Brain microvascular endothelial cell (primary cell): ENCODE data around the gene CCNI.
"Not testable (repeated sequence)": the region's sequence is repeated elsewhere in the genome, so short reads cannot be mapped to it uniquely, and the experiment has no call there.

Experiments used
- DNase-seq: peaks from one replicate; pipeline ENCODE4 v3.0.0-alpha.2; 2020
- H3K27ac ChIP-seq: fragments of 250-450 bp; sonication (Bioruptor Pico); 2 replicates; pipeline ENCODE4 v1.5.1; 2020; ENCODE audit warnings: mild to moderate bottlenecking, moderate library complexity
- H3K27me3 ChIP-seq: fragments of 250-450 bp; sonication (Bioruptor Pico); replicated peaks from 2 replicates; pipeline ENCODE4 v1.5.1; 2020; ENCODE audit warnings: mild to moderate bottlenecking
- H3K36me3 ChIP-seq: fragments of 250-450 bp; sonication (Bioruptor Pico); replicated peaks from 2 replicates; pipeline ENCODE4 v1.5.1; 2020; ENCODE audit warnings: mild to moderate bottlenecking
- H3K4me3 ChIP-seq: 2 replicates; pipeline ENCODE4 v1.5.1; 2011; ENCODE audit warnings: low read depth, mild to moderate bottlenecking, control low read depth, low read length, moderate library complexity
- in situ Hi-C: cut with HindIII; loops from 2 replicates; pipeline ENCODE4 v1.10.0; 2017; ENCODE audit warnings: low sequenced_read_pairs, low pct_ligation_motif_present
- TF ChIP-seq, protein P1 (sequence below): IDR thresholded peaks from 2 replicates; pipeline ENCODE4 v1.5.1; 2011; ENCODE audit warnings: low read depth, mild to moderate bottlenecking, moderate library complexity, low read length, control low read depth, inconsistent platforms; ENCODE audit errors: missing control alignments

CCNI gene

DNA sequence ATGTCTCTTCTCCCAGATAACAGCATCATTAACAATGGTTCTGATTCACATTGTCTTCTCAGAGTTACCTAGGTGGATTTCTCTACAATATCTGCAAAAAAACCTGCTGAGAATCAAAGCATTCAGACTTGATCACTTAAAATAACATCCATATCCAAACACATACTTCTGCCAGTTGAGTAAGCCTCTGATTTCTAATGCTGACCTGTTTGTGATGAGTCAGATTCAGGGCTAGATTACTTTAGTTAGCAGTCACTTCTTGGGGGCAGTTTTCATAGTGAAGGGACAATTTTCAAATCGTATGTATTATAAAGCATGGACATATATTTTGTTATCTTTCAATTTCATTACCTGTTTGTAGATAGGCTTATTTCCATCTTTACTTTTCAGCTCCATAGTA, 35.5 kb downstream of the CCNI start:
- in situ Hi-C loops = no loop called here
- Histone ChIP-seq H3K27ac (peak overlapping the region; percentile 35), H3K27me3 (no peaks in the 10 kb centered on the region), H3K36me3 (peaks cover 30% of the 10 kb centered on the region), H3K4me3 (no peak overlapping the region)
- TF ChIP-seq, protein P1, sequence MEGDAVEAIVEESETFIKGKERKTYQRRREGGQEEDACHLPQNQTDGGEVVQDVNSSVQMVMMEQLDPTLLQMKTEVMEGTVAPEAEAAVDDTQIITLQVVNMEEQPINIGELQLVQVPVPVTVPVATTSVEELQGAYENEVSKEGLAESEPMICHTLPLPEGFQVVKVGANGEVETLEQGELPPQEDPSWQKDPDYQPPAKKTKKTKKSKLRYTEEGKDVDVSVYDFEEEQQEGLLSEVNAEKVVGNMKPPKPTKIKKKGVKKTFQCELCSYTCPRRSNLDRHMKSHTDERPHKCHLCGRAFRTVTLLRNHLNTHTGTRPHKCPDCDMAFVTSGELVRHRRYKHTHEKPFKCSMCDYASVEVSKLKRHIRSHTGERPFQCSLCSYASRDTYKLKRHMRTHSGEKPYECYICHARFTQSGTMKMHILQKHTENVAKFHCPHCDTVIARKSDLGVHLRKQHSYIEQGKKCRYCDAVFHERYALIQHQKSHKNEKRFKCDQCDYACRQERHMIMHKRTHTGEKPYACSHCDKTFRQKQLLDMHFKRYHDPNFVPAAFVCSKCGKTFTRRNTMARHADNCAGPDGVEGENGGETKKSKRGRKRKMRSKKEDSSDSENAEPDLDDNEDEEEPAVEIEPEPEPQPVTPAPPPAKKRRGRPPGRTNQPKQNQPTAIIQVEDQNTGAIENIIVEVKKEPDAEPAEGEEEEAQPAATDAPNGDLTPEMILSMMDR = no peak
- peak; percentile 70 for DNase-seq

DNA sequence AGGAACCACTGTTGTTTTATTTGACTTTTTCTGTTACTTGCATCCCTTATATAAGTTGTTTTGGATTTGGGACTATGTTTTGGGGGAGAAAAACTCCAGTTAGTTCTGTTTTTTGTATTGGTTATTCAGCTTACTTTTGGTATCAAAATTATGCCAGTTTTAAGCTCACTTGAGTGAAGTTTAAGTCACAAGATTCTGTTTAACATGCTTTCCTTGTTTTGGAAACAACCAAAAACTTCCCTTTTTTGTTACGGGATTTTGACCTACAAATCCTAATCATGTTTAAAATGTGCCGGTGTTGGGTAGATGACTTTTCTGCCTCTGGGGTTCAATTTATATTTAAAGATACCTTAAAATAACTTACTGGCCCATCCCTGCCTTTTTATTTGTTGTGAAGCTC, 36.0 kb downstream of the CCNI start:
- Histone ChIP-seq H3K4me3 (no peak overlapping the region), H3K27ac (peak overlapping the region; percentile 11), H3K27me3 (no peaks in the 10 kb centered on the region), H3K36me3 (peaks cover 35% of the 10 kb centered on the region)
- in situ Hi-C loops = no loop called here
- DNase-seq = no peak
- TF ChIP-seq, protein P1 = no peak

DNA sequence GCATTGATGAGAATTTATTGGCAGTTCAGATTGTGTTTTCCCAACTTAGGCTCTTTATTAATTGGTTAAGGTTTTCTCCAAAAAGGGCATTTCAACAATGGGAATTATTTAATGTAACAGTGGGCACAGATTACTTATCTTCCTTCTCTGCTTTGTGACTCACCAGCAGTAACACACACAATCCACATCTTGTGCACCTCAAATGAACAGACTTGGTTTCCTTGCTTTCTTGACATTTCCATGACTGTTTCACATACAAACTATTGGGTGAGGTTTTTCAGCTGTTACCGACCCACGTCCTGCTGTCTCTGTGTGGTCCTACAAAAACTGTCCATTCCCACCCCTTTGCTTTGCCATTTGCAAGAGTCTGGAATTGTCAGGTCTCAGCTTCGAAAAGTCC, 38.1 kb downstream of the CCNI start:
- in situ Hi-C loops = no loop called here
- DNase-seq = no peak
- H3K36me3 ChIP-seq = peaks cover 56% of the 10 kb centered on the region
- TF ChIP-seq, protein P1 = no peak
- H3K4me3 ChIP-seq = no peak overlapping the region
- H3K27ac ChIP-seq = peak overlapping the region; percentile 91
- H3K27me3 ChIP-seq = no peaks in the 10 kb centered on the region

DNA sequence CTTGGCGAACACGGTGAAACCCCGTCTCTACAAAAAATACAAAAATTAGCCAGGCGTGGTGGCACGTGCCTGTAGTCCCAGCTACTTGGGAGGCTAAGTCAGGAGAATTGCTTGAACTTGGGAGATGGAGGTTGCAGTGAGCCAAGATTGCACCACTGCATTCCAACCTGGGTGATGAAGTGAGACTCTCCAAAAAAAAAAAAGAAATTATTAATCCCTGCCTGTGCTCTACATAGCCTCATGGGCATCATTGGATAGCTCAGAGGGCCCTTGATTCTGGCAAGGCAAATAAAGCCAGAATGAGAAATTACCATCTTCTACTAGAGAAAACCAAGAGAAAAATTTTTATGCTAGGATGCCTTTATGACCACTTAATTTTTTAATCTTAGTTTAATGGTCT, 38.6 kb downstream of the CCNI start:
- Histone ChIP-seq H3K27ac (peak overlapping the region; percentile 91), H3K36me3 (peaks cover 61% of the 10 kb centered on the region)
- DNase-seq, in situ Hi-C loops, H3K27me3 ChIP-seq, H3K4me3 ChIP-seq: not testable (repeated sequence)

DNA sequence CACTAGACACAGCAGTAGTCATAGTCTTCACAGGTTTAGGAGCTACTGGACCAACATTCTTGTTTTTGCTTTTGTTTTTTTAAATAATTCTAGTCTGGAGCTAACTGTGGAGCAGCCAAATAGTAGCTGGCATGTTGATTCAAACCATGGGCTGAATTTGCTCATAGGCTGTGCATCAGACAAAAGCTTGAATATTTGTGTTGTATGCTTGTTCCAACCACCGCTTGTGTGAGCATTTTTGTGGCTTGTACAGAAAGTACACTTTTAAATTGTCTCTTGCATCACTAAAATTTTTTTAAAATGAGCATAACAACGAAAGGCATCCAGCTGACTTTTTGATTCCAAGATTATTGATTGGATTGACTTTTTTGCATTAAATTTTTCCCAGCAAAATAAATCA, 39.6 kb downstream of the CCNI start:
- H3K36me3 ChIP-seq = peaks cover 71% of the 10 kb centered on the region
- in situ Hi-C loops = no loop called here
- H3K4me3 ChIP-seq = no peak overlapping the region
- DNase-seq = peak; percentile 92
- TF ChIP-seq, protein P1 = no peak
- no peaks in the 10 kb centered on the region for H3K27me3 ChIP-seq
- peak overlapping the region; percentile 91 for H3K27ac ChIP-seq

DNA sequence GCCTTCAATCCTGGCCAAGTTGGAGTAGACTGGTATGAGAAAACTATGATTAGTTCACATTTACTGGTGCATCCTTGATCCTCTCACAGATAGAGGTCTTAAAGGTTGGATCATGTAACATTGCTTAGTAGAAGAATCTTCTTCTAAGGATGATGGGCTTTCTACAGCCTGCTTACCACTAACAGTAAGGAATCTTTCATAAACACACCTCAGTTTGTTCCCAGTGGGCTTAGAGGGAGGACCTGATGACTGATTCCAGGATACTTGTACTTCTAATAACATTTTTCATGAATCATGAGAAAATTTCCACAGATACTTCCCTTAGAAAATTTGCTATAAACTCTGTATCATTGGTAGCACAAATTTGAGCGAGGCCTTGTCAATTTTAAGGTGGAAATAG, 40.6 kb downstream of the CCNI start:
- H3K4me3 ChIP-seq = no peak overlapping the region
- DNase-seq = no peak
- H3K27me3 ChIP-seq = no peaks in the 10 kb centered on the region
- H3K27ac ChIP-seq = peak overlapping the region; percentile 91
- in situ Hi-C loops = no loop called here
- H3K36me3 ChIP-seq = peaks cover 78% of the 10 kb centered on the region
- TF ChIP-seq, protein P1 = no peak
